ENCODE measurements around the gene ABLIM2.

GRCh38 chr4:8021796-8022195 lies 136.8 kb downstream of the ABLIM2 start:
- TF ChIP-seq CTCF (IDR thresholded peaks at IDR 0.05; ENCODE audit: control extremely low read depth in 1 of 3, insufficient read depth in 1 of 3, low read depth in 1 of 3, low read length in 3 of 3) (no peak), CEBPB (IDR thresholded peaks at IDR 0.05; ENCODE audit: low read depth, low read length) (no peak), ZNF274 (IDR thresholded peaks at IDR 0.05; ENCODE audit: borderline replicate concordance, extremely low read depth, low read length) (no peak), MAX (IDR thresholded peaks at IDR 0.05) (no peak), SP1 (IDR thresholded peaks at IDR 0.05; ENCODE audit: low read depth, low read length) (no peak), POLR2A (IDR thresholded peaks at IDR 0.05; ENCODE audit: control extremely low read depth in 1 of 2, low read depth in 2 of 2, low read length in 2 of 2) (no peak), RAD21 (IDR thresholded peaks at IDR 0.05 in 1 of 2, conservative IDR thresholded peaks at IDR 0.05 in 1 of 2; ENCODE audit: low read depth in 2 of 2, low read length in 2 of 2) (no peak), SIN3A (conservative IDR thresholded peaks at IDR 0.05 in 1 of 2, IDR thresholded peaks at IDR 0.05 in 1 of 2; ENCODE audit: low read depth in 1 of 2, low read length in 2 of 2) (no peak), RFX5 (IDR thresholded peaks at IDR 0.05; ENCODE audit: borderline replicate concordance, low read depth, low read length) (no peak), SP4 (IDR thresholded peaks at IDR 0.05; ENCODE audit: low read length) (no peak), JUN (IDR thresholded peaks at IDR 0.05; ENCODE audit: low read depth, low read length) (no peak), SUZ12 (IDR thresholded peaks at IDR 0.05; ENCODE audit: low read length) (no peak)

All from H1 (cell line).